Measurements from ENCODE around the gene MTA2.
"Not testable (repeated sequence)": the region's sequence is repeated elsewhere in the genome, so short reads cannot be mapped to it uniquely, and the experiment has no call there.

MTA2 gene

DNA sequence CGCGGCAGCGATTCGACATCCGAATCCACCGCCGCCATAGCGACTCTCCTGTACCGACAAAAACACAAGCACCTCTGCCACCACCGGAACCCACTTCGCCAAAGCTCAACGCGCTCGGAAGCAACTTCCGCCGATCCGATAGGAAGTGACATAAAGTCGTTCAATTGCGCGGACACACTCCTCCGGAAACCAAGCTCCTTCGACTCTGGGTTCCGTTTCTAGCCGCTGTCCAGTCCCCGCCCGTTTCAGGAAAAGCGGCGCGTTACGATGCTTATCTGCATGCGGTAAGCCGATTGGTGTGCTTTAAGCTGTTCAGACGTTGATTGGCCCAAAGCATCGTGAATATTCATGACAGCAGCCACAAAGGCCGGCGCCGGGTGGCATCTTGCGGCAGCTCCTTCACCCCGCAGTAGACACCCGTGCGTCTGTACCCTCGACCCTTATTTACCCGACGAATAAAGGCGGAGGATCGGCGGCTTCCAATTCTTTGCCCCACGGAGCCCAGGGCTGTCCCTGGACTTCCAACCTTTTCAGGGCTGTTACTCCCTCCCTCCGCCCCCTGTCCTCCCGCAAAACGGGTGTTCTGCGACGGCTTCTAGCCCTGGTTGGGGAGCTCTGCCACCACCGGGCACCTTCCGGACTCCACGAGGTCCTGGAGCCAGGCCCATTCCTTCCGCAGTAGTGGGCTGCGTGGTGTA lies 10.1 kb downstream of the MTA2 start, which contains the start of gene TUT1:
TSS of gene TUT1 (minus strand) at position 76 of the 698 bp plus-strand sequence. CDS start at position 38, 38 bp downstream.
- Mint-ChIP-seq H3K27ac (peak within 1 kb of the TSS; percentile 93), H3K36me3 (peaks cover 37% of the 10 kb centered on the region), H3K9me3 (no peaks in the 10 kb centered on the region), H3K4me3 (peak within 1 kb of the TSS; percentile 97), H3K4me1 (peaks cover 44% of the 10 kb centered on the region), H3K27me3 (no peaks in the 10 kb centered on the region)
- peak; percentile 98 for ATAC-seq

DNA sequence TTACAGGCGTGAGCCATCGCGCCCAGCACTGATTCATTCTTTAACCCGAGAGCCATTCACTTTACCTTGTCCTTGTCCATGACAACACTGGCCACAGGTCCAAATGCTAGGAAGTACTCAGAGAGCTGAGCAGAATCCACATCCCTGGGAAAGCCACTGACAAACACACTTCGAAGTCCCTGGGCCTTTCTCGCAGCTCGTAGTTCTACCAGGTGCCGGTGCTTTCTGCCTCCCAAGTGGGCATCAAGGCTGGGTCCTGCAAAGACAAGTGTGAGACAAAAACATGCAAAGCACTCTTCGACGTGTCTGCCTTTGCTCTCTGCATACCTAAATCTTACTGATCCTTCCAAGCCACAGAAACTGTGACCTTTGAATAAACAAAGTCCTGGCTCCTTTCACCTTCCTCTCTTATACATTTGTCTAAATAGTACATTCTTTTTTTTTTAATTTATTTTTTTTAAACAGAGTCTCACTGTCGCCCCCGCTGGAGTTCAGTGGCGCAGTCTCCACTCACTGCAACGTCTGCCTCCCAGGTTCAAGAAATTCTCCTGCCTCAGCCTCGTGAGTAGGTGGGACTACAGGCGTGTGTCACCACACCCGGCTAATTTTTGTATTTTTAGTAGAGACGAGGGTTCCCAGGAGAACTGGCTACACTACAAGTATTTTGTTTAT lies 12.6 kb downstream of the MTA2 start:
- peaks cover 36% of the 10 kb centered on the region for H3K4me1 Mint-ChIP-seq
- no peaks in the 10 kb centered on the region for H3K9me3 Mint-ChIP-seq
- H3K36me3 Mint-ChIP-seq: peaks cover 16% of the 10 kb centered on the region
- H3K4me3 Mint-ChIP-seq: no peak overlapping the region
- no peak overlapping the region for H3K27ac Mint-ChIP-seq
- H3K27me3 Mint-ChIP-seq: no peaks in the 10 kb centered on the region
- no peak for ATAC-seq

DNA sequence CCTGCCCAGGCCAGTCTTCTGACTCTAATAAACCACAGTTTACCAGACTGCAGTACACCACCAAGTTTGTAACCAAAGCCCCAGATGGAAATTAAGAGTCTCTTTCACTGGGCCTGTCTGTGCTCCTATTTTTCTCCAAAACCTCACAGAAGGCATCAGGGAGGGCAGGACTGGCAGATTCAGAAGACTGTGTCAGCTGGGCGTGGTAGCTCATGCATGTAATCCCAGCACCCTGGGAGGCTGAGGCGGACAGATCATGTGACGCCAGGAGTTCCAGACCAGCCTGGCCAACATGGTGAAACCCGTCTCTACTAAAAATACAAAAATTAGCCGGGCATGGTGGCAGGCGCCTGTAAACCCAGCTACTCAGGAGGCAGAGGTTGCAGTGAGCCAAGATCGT lies 16.3 kb downstream of the MTA2 start:
- H3K9me3 Mint-ChIP-seq, ATAC-seq, H3K4me3 Mint-ChIP-seq, H3K27me3 Mint-ChIP-seq, H3K27ac Mint-ChIP-seq, H3K4me1 Mint-ChIP-seq, H3K36me3 Mint-ChIP-seq: not testable (repeated sequence)

DNA sequence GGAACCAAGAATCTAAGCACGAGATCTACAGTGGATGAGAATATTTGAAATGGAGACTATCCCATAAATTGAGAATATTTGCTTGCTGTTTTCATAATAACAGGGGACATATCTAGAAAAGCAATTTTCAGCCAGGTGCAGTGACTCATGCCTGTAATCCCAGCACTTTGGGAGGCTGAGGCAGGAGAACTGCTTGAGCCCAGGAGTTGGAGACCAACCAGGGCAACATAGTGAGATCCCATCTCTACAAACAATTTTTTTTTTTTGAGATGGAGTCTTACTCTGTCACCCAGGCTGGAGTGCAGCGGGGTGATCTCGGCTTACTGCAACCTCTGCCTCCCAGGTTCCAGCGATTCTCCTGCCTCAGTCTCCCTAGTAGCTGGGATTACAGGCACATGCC lies 19.9 kb downstream of the MTA2 start:
- H3K27ac Mint-ChIP-seq, H3K4me3 Mint-ChIP-seq, H3K4me1 Mint-ChIP-seq, H3K27me3 Mint-ChIP-seq, ATAC-seq, H3K9me3 Mint-ChIP-seq: not testable (repeated sequence)
- H3K36me3 Mint-ChIP-seq: peaks cover 26% of the 10 kb centered on the region

DNA sequence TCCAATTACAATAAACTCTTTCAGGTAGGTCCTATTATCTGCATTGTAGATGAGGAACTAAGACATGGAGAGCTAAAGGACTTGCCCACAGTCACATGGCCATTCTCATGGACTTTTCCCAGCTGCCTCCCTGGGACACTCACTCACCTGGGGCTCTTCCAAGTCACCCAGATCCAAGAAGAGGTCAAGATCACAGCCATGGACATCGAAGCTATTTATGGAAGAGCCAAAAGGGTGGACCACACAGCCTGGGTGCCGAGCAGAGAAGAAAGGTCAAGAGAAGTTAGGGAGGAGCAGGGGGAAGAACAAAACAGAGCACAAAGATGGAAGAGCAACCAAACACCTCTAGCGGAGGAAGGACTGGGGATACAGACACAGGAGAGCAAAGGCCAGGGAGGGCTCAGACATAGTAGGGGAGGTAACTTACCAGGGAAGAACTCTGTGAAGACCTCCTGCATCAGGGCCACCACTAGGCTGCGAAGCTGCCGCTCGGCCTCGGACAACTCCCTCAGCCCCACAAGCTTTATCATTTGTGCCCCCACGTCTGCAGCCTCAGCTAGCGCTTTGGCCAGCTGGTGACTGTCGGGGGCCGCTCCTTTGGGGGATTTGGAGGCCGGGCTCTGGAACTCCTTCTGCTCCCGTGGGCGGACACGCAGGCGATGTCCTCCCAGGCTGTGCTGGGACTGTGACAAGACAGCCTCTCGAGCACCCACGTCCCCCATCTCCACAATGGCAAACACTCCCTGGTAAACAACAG lies 20.5 kb downstream of the MTA2 start:
- H3K27ac Mint-ChIP-seq: no peak overlapping the region
- no peaks in the 10 kb centered on the region for H3K4me1 Mint-ChIP-seq
- ATAC-seq: no peak
- no peak overlapping the region for H3K4me3 Mint-ChIP-seq
- H3K36me3 Mint-ChIP-seq: peaks cover 31% of the 10 kb centered on the region
- H3K9me3 Mint-ChIP-seq: no peaks in the 10 kb centered on the region
- H3K27me3 Mint-ChIP-seq: no peaks in the 10 kb centered on the region

DNA sequence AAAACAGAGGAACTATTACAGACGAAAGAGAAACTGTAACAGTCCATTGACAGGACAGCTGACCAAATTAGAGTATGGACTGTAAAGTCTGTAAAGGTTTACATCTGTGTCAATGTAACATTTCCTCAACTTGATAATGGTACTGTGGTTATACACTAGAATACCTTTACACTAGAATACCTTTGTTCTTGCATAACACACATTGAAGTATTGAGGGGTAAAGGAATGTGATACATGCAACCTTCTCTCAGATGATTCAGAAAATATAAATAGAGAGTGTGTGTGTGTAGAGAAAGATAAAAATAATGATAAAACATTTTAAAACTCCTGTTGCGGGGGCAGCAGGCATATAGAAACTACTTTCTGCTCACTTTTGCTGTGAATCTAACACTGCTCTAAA lies 22.4 kb downstream of the MTA2 start:
- Mint-ChIP-seq H3K27me3 (no peaks in the 10 kb centered on the region), H3K36me3 (peaks cover 39% of the 10 kb centered on the region), H3K4me1 (peaks cover 15% of the 10 kb centered on the region), H3K27ac (no peak overlapping the region), H3K9me3 (no peaks in the 10 kb centered on the region), H3K4me3 (no peak overlapping the region)
- no peak for ATAC-seq

DNA sequence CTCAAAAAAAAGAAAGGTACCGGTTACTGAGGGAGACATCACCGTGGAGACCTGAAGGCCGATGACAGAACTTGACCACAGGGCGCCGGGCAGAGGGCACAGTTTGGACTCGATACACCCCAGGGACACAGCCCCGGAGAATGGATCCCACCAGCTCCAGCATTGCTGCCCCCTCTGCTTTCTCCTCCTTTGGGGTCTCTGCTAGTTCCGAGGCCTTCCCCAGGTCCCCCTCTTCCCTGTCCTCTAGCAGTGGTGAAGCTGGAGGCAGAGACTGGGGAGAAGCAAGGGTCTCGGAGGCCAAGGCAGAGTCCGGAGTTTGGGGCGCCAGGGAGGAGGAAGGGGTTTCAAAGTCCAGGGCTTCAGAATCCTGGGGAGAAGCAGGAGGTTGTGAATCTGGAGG lies 23.1 kb downstream of the MTA2 start:
- H3K36me3 Mint-ChIP-seq: peaks cover 41% of the 10 kb centered on the region
- no peak for ATAC-seq
- H3K27me3 Mint-ChIP-seq: no peaks in the 10 kb centered on the region

DNA sequence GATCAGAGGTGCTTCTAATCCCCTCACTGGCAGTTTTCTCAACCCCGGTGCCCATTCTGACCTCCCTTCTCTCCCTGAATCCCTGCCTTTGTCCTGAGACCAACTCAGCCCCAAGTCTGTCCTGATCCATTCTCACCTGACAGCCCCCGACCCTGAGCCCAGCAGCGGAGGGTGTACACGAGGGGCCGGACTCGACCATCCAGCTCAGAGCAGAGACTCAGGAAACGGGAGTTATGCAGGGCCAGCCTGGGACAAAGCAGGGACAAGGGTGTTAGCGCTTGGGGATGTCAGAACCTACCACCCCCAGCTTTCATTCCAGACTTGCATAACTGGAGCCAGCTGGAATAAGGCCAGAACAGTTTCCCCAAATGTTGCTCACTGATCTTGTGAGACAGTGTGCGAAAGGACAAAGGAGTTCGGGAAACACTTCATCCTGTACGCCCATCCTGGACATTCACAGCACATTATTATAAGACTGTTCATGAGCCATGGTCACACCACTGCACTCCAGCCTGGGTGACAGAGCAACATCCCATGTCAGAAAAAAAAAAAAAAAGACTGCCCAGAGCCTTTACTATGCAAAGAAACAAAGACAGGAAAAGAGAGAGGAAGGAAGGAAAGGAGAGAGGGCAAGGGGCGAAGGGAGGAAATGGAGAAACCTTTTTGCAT lies 24.5 kb downstream of the MTA2 start:
- H3K4me3 Mint-ChIP-seq: no peak overlapping the region
- peak overlapping the region; percentile 36 for H3K27ac Mint-ChIP-seq
- no peaks in the 10 kb centered on the region for H3K27me3 Mint-ChIP-seq
- H3K36me3 Mint-ChIP-seq: peaks cover 54% of the 10 kb centered on the region
- no peaks in the 10 kb centered on the region for H3K9me3 Mint-ChIP-seq
- no peak for ATAC-seq
- peaks cover 29% of the 10 kb centered on the region for H3K4me1 Mint-ChIP-seq

More for the DNA sequence above, 23.1 kb downstream of the MTA2 start:
- Mint-ChIP-seq H3K27ac (no peak overlapping the region), H3K9me3 (no peaks in the 10 kb centered on the region), H3K4me3 (no peak overlapping the region), H3K4me1 (peaks cover 15% of the 10 kb centered on the region)

DNA sequence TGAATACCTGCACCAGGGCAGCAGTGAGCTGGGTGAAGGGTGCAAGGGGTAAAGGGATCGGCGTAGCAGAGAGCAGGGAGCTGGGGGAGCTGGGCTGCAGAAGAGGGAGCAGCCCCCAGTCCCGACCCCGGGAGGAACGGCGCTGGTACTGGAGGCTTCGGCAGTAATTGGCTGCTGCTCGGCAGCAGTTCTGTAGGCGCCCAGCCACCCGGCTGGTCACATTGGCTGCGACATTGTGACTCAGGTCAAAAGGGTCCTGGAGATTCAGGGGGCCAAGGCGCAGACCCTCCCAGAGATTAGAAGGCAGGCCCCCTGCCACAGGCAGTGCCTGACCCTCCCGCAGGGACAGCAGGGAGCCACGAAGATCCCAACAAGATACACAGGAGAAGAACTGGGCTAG lies 25.8 kb downstream of the MTA2 start:
- ATAC-seq: no peak
- peak overlapping the region; percentile 10 for H3K27ac Mint-ChIP-seq
- peak overlapping the region; percentile 98 for H3K4me3 Mint-ChIP-seq
- peaks cover 42% of the 10 kb centered on the region for H3K4me1 Mint-ChIP-seq
- H3K27me3 Mint-ChIP-seq: no peaks in the 10 kb centered on the region
- H3K9me3 Mint-ChIP-seq: no peaks in the 10 kb centered on the region
- peaks cover 63% of the 10 kb centered on the region for H3K36me3 Mint-ChIP-seq

DNA sequence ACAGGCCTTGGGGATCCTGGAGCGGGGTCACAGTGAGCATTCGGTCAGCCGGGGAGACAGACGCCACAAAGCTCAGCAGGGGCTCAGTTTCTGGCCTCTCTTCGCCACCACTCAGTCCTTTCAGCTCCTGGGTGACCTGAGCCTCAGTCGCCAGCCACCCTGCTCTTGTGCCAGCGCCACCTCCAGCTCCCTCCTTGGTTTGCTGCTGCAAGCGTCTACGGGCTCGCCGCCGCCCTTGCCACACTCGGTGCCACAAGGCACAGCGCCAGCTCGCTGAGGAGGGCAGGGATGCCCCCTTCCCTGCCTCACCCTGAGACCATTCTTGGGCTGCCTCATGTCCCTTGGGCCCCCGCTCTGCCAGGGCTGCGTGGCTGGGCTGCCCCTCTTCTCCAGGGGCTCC lies 26.5 kb downstream of the MTA2 start:
- Mint-ChIP-seq H3K4me1 (peaks cover 49% of the 10 kb centered on the region), H3K36me3 (peaks cover 67% of the 10 kb centered on the region), H3K27ac (peak overlapping the region; percentile 98), H3K4me3 (peak overlapping the region; percentile 98), H3K9me3 (no peaks in the 10 kb centered on the region), H3K27me3 (no peaks in the 10 kb centered on the region)
- ATAC-seq: no peak

DNA sequence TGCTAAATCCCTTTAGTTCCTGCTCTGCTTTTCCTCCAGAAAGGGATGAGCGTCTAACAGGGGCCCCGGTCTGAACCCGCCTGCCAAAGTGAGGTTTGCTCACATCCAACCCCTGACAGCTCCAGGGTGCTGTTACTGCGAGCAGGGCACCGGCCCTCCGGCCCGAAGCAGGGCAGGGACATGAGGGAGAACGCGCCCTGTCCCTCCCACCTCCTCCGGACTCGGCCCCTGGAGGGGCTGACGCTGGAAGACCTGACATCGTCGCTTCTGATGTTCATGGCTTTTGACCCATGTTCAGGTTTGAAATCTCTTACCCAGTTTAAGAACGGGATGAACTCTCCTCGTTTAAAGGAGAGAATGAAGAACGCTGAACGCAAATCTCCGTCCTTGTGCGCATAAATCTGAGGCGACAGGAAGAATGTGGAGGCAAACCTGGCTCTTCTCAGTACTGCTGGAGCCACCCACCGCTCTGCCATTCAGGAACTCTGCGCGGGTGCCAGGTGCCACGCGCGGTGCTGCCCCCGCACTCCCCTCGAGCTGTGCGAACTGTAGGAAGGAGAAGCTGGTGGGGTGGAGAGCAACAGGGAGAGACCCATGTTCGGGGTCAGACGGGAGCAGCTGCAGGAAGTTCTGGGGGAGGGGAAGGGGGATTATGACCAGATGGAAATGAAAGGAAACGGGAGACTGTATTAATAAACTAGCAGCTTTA lies 27.1 kb downstream of the MTA2 start:
- H3K4me1 Mint-ChIP-seq: peaks cover 53% of the 10 kb centered on the region
- ATAC-seq: peak; percentile 18
- H3K4me3 Mint-ChIP-seq: peak overlapping the region; percentile 98
- H3K27me3 Mint-ChIP-seq: no peaks in the 10 kb centered on the region
- no peaks in the 10 kb centered on the region for H3K9me3 Mint-ChIP-seq
- peak overlapping the region; percentile 98 for H3K27ac Mint-ChIP-seq
- H3K36me3 Mint-ChIP-seq: peaks cover 70% of the 10 kb centered on the region

DNA sequence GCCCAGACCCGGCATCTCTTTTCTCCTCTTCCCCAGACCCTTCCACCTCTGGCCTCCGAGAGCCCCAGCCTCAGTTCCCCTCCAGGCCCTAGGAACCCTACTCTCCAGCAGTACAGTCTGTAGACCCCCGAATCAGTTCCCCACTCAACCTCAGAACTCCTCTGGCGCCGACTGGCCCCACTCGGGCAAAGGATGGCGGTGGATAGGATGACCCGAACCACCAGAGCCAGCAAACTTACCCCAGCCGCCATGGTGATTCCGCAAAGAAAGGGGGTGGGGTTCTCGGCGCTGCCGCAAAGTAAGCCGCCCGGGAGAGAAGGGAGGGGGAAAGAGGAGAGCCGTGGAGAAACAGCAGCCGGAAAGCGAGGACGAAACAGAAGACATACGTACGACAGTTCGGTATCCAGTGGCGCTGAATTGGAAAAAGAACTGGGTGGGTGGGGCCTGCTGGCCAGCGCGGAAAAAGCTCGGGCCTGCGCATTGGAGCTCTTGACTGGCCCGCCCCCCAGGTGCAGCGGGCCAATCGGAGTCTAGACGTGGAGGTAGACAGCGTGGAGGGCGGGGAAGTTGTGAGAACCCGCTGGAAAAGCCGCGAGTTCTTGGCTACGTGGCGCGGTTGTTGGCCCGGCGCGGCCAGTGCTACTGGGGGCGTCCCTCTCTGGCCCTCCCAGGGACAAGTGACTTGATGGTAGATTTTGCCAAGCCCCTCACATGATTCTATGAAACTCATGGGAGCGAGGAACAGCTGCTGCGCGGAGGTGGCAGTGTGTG lies 27.9 kb downstream of the MTA2 start, which contains the start of gene EEF1G:
TSS of gene EEF1G (minus strand) at position 300 of the 771 bp plus-strand sequence. CDS start at position 251, 49 bp downstream.
- peak within 1 kb of the TSS; percentile 98 for H3K27ac Mint-ChIP-seq
- peaks cover 53% of the 10 kb centered on the region for H3K4me1 Mint-ChIP-seq
- peak; percentile 95 for ATAC-seq
- peak within 1 kb of the TSS; percentile 98 for H3K4me3 Mint-ChIP-seq
- no peaks in the 10 kb centered on the region for H3K27me3 Mint-ChIP-seq
- peaks cover 69% of the 10 kb centered on the region for H3K36me3 Mint-ChIP-seq
- H3K9me3 Mint-ChIP-seq: no peaks in the 10 kb centered on the region

DNA sequence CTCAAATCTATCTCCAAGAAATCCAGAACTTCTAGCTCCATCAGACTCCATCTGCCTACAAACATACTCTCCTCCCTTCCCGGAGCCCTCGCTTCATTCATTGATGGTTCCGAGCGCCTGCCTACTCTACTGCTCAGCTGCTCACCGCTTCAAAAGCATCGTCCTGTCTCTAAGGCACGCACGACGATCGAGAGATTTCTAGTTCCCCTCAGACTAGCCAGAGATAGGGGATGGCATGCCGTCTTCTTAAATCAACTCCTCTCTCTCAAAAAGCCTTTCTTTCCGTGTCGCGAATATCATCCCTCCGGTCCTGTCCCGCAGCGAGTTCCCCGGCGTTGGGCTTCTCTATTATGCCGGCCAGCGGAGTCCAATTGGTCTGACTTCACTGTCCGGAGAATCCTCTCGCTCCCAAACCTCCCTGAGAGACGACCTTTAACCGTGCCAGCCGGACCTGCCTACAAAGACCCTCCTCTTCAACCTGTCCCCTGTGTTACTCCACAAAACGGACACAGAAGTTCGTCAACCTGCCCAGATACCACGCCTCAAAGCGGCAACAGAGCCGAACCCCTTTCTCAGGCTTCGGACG lies 28.6 kb downstream of the MTA2 start:
- H3K27ac Mint-ChIP-seq: peak overlapping the region; percentile 98
- peaks cover 53% of the 10 kb centered on the region for H3K4me1 Mint-ChIP-seq
- peak overlapping the region; percentile 98 for H3K4me3 Mint-ChIP-seq
- H3K27me3 Mint-ChIP-seq: no peaks in the 10 kb centered on the region
- peak; percentile 3 for ATAC-seq
- H3K36me3 Mint-ChIP-seq: peaks cover 62% of the 10 kb centered on the region
- H3K9me3 Mint-ChIP-seq: no peaks in the 10 kb centered on the region

DNA sequence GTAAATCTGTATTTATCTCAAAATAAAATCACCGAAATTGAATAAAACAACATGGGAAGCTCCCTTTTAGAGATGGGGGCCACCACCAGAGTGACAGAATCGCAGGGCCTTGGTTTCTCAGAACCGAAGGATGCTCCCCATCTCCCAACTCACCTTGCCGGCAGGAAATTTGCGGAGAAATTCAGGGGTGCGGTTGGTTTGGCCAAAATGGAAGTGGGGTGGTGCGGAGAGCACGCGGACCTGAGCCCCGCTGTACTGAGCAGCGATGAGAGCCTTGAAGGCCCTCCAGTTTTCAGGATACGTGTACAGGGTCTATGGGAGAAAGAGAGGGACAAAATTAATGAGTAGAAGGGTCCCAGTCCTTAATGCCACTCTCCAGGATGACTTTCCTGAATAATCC lies 29.2 kb downstream of the MTA2 start:
- peaks cover 61% of the 10 kb centered on the region for H3K36me3 Mint-ChIP-seq
- peak overlapping the region; percentile 98 for H3K4me3 Mint-ChIP-seq
- H3K27ac Mint-ChIP-seq: peak overlapping the region; percentile 98
- H3K9me3 Mint-ChIP-seq: no peaks in the 10 kb centered on the region
- peaks cover 57% of the 10 kb centered on the region for H3K4me1 Mint-ChIP-seq
- ATAC-seq: no peak
- no peaks in the 10 kb centered on the region for H3K27me3 Mint-ChIP-seq
